Endothelial cell of umbilical vein (primary cell): ENCODE data around the gene PSMB7.

Experiments used
- FOS ChIP-seq: IDR thresholded peaks from 2 replicates; pipeline ENCODE4 v1.6.1; 2011; ENCODE audit warnings: mild to moderate bottlenecking, low read length, moderate library complexity, borderline replicate concordance; ENCODE audit not compliant: insufficient read depth
- JUN ChIP-seq: IDR thresholded peaks from 2 replicates; pipeline ENCODE4 v1.6.1; 2011; ENCODE audit warnings: borderline replicate concordance, low read depth; ENCODE audit not compliant: insufficient read length, insufficient read depth
- MYC ChIP-seq: IDR thresholded peaks from one replicate; pipeline ENCODE4 v1.6.1; 2011; ENCODE audit warnings: mild to moderate bottlenecking, low read depth, low read length
- POLR2A ChIP-seq: IDR thresholded peaks from 2 replicates; pipeline ENCODE4 v1.6.1; 2012; ENCODE audit warnings: low read depth, mild to moderate bottlenecking, control low read depth, low read length
- POLR2AphosphoS5 ChIP-seq: IDR thresholded peaks from 2 replicates; pipeline ENCODE4 v1.6.1; 2012; ENCODE audit warnings: low read depth, mild to moderate bottlenecking, control low read depth, low read length, moderate library complexity; ENCODE audit not compliant: insufficient read depth
- TF ChIP-seq, protein P1 (sequence below), 2 donors: IDR thresholded peaks; 1 replicate in 1 of 2; 2 replicates in 1 of 2; pipeline ENCODE4 v1.5.1; 2011; ENCODE audit warnings: low read length in 2 of 2, mild to moderate bottlenecking in 2 of 2, moderate library complexity in 2 of 2, control low read depth in 1 of 2, inconsistent platforms in 1 of 2, low read depth in 1 of 2; ENCODE audit not compliant: insufficient read depth in 1 of 2; ENCODE audit errors: extremely low read depth in 1 of 2

DNA sequence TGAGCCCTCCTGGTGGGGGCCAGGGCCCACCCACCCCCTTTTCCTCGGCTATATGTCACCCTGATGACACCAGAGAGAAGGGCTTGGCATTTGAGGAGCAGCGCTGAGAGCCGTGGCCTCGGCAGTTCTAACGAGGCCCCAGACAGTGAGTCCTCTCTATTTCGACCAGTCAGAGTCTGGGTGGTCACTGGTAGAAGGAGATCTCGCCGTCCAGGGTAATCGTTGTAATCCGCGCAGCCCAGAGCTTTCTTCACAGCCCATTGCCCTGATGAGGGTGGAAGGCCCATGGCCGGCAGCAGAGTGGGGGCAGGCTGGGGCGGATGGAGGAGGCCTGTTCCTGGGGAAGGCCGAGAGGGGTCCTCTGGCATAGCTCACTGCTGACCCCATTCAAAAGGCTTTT, 70.2 kb downstream of the PSMB7 start:
- TF ChIP-seq, protein P1, sequence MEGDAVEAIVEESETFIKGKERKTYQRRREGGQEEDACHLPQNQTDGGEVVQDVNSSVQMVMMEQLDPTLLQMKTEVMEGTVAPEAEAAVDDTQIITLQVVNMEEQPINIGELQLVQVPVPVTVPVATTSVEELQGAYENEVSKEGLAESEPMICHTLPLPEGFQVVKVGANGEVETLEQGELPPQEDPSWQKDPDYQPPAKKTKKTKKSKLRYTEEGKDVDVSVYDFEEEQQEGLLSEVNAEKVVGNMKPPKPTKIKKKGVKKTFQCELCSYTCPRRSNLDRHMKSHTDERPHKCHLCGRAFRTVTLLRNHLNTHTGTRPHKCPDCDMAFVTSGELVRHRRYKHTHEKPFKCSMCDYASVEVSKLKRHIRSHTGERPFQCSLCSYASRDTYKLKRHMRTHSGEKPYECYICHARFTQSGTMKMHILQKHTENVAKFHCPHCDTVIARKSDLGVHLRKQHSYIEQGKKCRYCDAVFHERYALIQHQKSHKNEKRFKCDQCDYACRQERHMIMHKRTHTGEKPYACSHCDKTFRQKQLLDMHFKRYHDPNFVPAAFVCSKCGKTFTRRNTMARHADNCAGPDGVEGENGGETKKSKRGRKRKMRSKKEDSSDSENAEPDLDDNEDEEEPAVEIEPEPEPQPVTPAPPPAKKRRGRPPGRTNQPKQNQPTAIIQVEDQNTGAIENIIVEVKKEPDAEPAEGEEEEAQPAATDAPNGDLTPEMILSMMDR (IDR thresholded peaks at IDR 0.05; ENCODE audit: extremely low read depth in 1 of 2, insufficient read depth in 1 of 2, low read depth in 1 of 2, low read length in 2 of 2): no peak
- TF ChIP-seq POLR2AphosphoS5 (no peak), MYC (no peak), JUN (no peak), POLR2A (no peak), FOS (no peak)
